ENCODE data around the gene FGF1. TPM values are rescaled to one million over a fixed set of nuclear protein-coding genes. Genes with fewer than 3 reads are reported as not detected.
A peak's percentile ranks its signal among the peaks of the same experiment; 100 is the strongest.

The FGF1 gene
- total RNA-seq, 1 donor from 2014 or later: not detected

DNA sequence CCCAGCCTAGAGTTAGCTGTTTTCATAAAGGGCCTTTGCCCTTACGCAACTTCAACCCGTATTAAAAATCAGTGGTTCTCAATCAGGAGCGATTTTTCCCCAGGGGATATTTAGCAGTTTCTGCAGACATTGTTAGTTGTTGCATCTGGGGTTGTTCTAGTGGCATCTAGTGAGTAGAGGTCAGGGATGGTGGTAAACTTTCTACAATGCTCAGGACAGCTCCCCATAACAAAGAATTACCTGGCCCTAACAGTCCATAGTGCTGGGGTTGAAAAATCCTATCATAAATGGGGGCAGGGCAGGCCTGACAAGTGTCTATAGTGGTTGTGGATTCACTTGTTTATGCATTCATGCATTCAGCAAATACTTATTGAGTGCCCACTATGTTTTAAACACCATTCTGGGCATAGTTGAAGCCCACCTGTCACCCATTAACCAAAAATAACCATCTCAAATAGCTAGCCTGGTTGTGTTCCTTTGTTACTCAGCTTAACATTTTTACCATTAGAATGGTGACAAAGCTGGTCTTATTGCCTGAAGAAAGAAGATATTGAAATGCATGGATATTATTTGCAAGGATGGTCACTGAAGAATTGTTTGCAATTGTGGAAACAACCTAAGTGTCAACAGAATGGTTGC lies 15.9 kb upstream of the FGF1 start:
- Mint-ChIP-seq H3K36me3 (ENCODE audit: insufficient read depth) (no peaks in the 10 kb centered on the region), H3K27me3 (peaks cover 13% of the 10 kb centered on the region), H3K4me1 (ENCODE audit: low read depth) (no peaks in the 10 kb centered on the region), H3K4me3 (ENCODE audit: low read depth) (no peak overlapping the region), H3K27ac (no peak overlapping the region), H3K9me3 (ENCODE audit: low read depth) (no peaks in the 10 kb centered on the region)
- TF ChIP-seq, protein P1, sequence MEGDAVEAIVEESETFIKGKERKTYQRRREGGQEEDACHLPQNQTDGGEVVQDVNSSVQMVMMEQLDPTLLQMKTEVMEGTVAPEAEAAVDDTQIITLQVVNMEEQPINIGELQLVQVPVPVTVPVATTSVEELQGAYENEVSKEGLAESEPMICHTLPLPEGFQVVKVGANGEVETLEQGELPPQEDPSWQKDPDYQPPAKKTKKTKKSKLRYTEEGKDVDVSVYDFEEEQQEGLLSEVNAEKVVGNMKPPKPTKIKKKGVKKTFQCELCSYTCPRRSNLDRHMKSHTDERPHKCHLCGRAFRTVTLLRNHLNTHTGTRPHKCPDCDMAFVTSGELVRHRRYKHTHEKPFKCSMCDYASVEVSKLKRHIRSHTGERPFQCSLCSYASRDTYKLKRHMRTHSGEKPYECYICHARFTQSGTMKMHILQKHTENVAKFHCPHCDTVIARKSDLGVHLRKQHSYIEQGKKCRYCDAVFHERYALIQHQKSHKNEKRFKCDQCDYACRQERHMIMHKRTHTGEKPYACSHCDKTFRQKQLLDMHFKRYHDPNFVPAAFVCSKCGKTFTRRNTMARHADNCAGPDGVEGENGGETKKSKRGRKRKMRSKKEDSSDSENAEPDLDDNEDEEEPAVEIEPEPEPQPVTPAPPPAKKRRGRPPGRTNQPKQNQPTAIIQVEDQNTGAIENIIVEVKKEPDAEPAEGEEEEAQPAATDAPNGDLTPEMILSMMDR (IDR thresholded peaks at IDR 0.05; ENCODE audit: unreplicated experiment): no peak
- DNase-seq (ENCODE audit: low spot score, unreplicated experiment): no peak

DNA sequence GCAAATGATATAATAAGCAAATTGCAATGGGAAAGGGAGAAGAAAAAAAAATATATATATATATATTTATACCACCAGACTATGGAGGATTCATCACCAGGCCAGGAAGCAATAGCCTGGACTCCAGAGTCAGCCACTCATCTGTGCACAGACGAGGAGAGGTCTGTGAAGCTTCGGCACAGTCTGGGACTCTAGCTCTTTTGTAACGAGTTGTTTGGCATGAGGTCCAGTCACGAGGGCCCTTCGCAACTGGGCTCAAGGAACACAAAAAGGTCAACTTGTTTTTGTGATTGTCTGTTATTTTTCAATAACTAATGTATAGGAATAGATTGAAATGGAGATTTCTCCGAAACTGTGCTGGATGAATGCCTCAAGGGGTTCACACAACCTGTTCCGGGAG lies 14.7 kb upstream of the FGF1 start:
- Mint-ChIP-seq H3K4me1 (ENCODE audit: low read depth) (no peaks in the 10 kb centered on the region), H3K27ac (no peak overlapping the region), H3K4me3 (ENCODE audit: low read depth) (no peak overlapping the region)

DNA sequence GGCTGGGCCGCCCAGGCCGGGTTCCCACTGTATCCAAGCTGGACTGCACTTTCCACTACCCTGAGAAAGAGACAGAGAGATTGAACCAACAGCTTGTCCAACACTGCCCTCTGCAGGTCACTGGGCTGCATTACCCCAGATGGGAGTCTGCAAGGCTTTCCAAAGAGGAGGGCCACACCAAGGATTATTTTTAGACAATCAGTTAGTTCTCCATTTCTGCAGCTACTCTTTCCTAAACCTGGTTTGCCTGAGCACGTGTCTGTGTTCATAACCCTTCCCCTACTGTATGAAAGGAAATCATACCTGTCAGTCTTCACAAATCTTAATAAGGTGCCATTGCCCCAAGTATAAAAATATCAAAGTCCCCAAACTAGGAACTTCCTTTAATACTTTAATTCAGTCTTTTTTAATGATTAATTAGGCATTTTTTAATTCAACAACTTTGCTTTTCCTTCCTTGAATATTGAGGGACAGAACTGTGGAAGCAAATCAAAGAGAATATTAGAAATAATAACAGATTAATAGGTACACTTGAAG lies 13.4 kb upstream of the FGF1 start:
- H3K9me3 Mint-ChIP-seq (ENCODE audit: low read depth): no peaks in the 10 kb centered on the region
- H3K4me3 Mint-ChIP-seq (ENCODE audit: low read depth): no peak overlapping the region
- peak; percentile 87 for DNase-seq (ENCODE audit: low spot score, unreplicated experiment)
- H3K27ac Mint-ChIP-seq: peak overlapping the region; percentile 16
- H3K36me3 Mint-ChIP-seq (ENCODE audit: insufficient read depth): no peaks in the 10 kb centered on the region
- peaks cover 22% of the 10 kb centered on the region for H3K27me3 Mint-ChIP-seq
- TF ChIP-seq, protein P1 (IDR thresholded peaks at IDR 0.05; ENCODE audit: unreplicated experiment): peak; percentile 95
- peaks cover under 1% of the 10 kb centered on the region for H3K4me1 Mint-ChIP-seq (ENCODE audit: low read depth)

More for the DNA sequence above, 14.7 kb upstream of the FGF1 start:
- peaks cover 22% of the 10 kb centered on the region for H3K27me3 Mint-ChIP-seq
- TF ChIP-seq, protein P1 (IDR thresholded peaks at IDR 0.05; ENCODE audit: unreplicated experiment): no peak
- no peaks in the 10 kb centered on the region for H3K36me3 Mint-ChIP-seq (ENCODE audit: insufficient read depth)
- H3K9me3 Mint-ChIP-seq (ENCODE audit: low read depth): no peaks in the 10 kb centered on the region
- no peak for DNase-seq (ENCODE audit: low spot score, unreplicated experiment)

DNA sequence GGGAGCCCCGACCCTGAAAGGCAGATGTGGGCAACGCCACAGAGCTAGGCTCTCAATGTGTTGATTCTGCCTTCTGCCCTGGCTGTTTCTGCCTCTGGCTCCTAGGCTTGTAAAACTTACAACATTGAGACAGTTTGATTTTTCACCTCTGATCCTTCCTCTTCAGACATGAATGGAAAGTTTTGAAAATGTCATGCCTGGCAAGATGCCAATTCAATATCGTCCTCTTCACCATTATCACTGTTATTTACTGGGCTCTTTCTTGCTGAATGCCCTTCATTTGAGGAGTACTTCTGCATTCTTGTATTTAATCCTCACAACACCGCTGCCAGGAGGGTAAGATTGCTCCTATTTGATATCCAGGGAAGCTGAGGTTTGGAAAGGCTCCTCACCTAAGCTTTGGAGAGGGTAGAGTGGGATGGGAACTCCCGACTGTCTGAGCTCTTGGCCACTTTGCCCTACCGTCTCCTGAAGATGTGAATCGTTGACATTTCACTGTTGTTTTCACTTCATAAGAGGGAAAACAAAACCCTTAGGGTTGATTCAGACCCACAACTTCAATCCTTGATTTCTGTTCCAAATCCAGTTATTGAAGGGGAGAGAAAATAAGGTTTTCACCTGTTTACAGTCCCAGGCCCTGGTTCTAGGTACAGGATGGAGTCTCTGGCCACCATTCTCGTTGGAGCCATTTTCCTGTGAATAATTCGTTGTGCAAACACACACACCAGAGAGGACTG lies 12.7 kb upstream of the FGF1 start:
- H3K36me3 Mint-ChIP-seq (ENCODE audit: insufficient read depth): no peaks in the 10 kb centered on the region
- TF ChIP-seq, protein P1 (IDR thresholded peaks at IDR 0.05; ENCODE audit: unreplicated experiment): no peak
- H3K9me3 Mint-ChIP-seq (ENCODE audit: low read depth): no peaks in the 10 kb centered on the region
- H3K27ac Mint-ChIP-seq: peak overlapping the region; percentile 16
- no peak for DNase-seq (ENCODE audit: low spot score, unreplicated experiment)
- no peak overlapping the region for H3K4me3 Mint-ChIP-seq (ENCODE audit: low read depth)
- H3K4me1 Mint-ChIP-seq (ENCODE audit: low read depth): peaks cover 2% of the 10 kb centered on the region
- H3K27me3 Mint-ChIP-seq: peaks cover 22% of the 10 kb centered on the region

DNA sequence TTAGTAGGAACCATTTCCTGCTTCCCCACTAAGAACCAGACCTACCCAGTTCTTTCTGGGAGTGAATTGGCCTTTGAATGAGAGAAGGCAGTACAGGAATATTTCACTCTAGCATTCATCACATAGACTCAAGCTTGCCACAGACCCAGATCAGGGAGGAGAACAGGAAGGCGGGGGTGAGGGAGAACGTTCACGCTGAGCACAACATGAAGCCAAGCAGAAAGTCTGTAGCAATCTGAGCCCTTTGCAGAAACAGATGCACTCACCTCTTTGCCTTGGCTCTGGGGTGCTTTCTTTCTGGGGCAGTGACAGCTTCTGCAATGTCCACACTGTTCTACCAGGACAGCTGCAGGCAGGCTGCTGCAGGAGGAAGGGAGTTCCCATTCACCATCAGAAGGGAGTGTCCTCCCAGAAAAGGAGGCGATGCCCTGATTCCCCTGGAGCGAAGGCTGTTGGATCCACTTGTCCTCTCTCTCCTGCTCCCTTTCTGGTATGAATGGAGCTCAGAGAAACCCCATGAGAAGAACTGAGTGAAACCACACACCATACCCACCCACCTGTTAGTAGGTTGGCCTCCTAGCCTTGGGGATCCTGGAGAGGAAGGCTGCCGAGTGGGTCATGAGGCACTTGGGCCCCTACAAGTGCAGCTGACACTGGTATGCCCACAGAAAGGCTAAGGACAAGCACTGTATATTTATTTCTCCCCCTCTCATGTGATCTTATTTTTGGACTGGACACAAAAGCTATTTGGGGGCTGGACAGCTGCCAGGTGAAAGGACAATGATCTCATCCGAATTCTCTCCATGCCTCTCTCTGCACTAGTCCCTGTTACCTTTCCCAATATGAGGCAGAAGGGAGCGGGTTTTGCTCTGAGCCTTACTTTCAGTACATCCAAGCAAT lies 11.7 kb upstream of the FGF1 start:
- H3K4me3 Mint-ChIP-seq (ENCODE audit: low read depth): no peak overlapping the region
- no peaks in the 10 kb centered on the region for H3K9me3 Mint-ChIP-seq (ENCODE audit: low read depth)
- no peak overlapping the region for H3K27ac Mint-ChIP-seq
- H3K36me3 Mint-ChIP-seq (ENCODE audit: insufficient read depth): no peaks in the 10 kb centered on the region
- TF ChIP-seq, protein P1 (IDR thresholded peaks at IDR 0.05; ENCODE audit: unreplicated experiment): no peak
- peaks cover 22% of the 10 kb centered on the region for H3K27me3 Mint-ChIP-seq
- DNase-seq (ENCODE audit: low spot score, unreplicated experiment): no peak
- H3K4me1 Mint-ChIP-seq (ENCODE audit: low read depth): peaks cover 2% of the 10 kb centered on the region

Measured in progenitor cell of endocrine pancreas (in vitro differentiated cells).